HG03097 (cell line): ENCODE measurements around the gene ARMC9.

Experiments
- ATAC-seq: cut with Tn5 transposase; IDR thresholded peaks from one replicate; pipeline ENCODE4 v1.9.1; 2021; ENCODE audit not compliant: unreplicated experiment, low FRiP score

ARMC9 gene

DNA sequence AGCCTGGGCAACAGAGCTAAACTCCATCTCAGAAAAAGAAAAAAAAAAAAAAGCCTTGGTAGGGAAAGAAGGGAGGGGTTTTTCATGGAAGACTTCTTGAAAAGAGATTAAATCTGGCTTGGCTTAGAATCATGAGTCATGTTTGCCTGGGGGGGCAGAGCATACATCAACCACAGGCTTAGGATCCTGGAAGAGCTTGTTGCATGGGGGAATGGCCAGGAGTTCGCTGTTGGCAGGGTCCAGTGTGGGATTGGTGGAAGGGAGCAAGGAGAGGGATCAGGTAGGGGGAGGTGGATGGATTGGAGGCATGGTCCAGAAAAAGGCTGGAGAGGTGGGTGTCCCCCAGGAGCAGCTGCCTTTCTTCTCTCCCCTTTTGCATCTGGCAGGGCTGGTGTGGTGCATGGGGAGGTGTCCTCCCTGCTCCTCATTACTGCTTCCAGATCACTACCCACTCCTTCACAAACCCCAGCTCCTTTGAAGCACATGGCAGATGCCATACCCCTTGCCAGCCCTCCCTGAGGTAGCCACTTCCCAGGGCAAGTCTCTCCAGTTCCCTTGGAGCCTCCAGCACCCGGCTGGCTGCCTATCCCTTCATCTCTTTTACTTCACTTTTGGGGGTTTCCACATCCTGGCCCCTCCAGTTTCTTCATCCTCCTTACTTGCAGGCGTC lies 2.5 kb downstream of the ARMC9 start:
- no peak for ATAC-seq

DNA sequence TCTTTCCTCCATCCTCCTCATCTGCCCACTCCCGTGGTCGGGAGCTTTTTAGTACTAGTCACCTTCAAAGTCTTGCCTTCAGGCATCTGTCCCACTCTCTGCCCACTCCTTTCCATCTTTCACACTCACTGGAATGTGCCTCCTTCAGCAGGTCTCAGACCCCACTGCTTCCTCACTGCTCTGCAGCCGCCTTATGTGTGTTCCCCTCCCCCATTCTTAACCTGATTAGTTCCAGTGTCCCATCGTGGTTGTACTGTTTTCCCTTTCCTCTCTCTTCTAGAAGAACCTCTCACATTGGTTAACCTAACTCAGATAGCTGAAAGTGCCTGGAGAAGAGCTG lies 3.0 kb downstream of the ARMC9 start:
- no peak for ATAC-seq

DNA sequence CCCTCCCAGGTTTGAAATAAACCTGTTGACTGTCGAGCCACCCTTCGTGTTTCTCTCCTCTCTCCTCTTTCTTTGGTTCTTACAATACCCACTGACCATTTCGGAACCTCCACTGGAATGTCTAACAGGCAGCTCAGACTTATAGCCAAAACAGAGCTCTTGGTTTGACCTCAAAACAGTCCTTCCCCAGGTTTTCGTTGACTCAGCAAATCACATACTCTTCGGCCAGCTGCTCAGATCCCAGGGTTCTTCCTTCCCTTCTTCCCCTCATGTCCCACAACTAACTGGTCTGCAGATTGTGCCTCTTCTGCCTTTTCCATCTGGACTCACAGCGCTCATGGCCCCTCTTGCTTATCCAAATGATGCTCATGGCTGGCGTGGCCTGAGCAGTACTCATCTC lies 4.7 kb downstream of the ARMC9 start:
- no peak for ATAC-seq

DNA sequence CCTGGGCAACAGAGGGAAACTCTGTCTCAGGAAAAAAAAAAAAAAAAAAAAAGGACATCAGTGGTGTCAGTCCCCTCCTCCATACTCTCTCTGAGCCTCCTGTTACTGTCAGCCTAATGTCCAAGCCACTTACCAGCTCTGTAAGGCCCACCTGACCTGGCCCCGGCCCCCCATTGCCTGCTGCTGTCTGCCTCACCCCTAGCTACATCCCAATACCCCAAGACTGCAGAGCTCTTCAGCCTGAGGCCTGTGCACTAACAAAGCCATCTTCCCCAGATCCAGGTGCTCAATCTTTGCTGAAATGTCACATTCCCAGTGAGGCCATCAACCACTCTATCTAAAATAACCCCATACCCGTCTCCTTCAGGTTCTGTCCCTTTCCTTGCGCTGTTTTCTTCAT lies 5.7 kb downstream of the ARMC9 start:
- no peak for ATAC-seq

DNA sequence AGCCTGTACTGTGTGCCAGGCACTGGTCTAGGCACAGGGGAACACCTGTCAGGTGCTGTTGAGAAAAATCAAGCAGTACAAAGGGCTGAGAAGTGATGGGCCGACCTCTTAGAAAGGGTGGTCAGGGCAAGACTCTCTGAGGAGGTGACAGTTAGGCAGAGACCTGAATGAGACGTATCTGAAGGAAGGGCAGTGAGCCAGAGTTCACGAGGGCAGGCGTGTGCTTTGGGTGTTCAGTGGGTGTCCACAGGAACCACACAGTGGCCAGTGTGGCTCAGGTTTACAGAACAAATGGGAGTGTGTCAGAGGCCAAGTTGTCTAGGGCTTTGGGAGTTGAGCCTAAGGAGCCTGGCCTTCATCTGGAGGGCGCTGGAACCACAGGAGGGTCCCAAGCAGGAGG lies 6.2 kb downstream of the ARMC9 start:
- ATAC-seq: no peak

DNA sequence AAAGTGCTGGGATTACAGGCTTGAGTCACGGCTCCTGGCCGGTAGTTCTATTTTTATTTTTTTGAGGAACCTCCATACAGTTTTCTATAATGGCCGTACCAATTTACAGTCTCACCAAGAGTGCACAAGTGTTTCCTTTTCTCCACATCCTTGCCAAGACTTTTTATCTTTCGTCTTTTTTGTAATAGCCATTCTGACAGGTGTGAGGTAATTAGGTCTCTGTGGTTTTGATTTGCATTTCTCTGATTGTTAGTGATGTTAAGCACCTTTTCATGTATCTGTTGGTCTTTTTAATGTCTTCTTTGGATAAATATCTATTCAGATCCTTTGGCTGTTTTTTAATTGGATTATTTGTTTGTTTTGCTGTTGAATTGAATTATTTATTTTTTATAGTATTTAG lies 9.3 kb downstream of the ARMC9 start:
- ATAC-seq: no peak

DNA sequence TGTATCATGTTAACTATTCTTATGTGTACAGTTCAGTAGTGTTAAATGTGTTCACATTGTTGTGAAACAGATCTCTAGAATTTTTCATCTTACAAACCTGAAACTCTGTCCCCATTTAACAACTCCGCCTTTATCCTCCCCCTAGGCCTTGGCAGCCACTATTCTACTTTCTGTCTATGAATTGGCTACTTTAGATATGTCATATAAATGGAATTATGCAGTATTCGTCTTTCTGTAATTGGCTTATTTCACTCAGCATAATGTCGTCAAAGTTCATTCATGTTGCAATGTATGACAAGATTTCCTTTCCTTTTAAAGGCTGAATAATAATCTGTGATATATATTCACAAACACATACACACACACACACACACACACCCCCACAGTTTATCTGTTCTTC lies 12.4 kb downstream of the ARMC9 start:
- ATAC-seq: no peak

DNA sequence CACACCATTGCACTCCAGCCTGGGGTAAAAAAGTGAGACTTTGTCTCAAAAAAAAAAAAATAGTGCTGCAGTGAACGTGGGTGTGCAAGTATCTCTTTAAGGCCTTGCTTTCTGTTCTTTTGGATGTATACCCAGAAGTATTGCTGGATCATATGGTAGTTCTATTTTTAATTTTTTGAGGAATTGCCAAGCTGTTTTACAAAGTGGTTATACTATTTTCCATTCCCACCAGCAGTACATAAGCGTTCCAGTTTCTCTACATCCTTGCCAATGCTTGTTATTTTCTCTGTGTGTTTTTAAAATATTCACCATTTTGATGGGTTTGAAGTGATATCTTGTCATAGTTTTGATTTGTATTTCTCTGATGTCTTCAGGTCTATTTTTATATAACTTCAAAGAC lies 13.1 kb downstream of the ARMC9 start:
- ATAC-seq: no peak

DNA sequence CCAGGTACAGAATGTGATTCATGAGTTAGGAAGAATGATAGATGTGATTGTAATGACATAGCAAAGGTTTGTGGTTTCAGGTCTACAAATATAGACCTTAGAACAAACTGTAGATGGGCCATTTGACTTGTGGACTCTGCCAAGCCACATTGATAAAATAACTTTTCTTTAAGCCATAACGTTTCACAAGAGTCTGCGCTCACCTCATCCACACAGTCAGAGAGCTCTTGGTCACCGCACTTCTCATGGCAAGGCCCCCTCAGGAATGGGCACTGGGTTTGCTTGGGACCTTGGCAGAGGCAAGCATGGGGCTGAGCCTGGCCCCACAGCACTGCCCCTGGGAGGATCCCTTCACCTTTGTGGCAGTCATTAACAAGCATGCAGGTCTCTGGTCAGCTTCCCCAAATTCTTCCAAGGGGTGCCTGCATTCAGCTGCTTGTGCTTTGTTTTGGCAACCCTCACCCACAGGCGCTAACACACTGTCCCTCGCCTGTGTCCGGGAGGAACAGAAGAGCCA lies 14.0 kb downstream of the ARMC9 start:
- no peak for ATAC-seq

DNA sequence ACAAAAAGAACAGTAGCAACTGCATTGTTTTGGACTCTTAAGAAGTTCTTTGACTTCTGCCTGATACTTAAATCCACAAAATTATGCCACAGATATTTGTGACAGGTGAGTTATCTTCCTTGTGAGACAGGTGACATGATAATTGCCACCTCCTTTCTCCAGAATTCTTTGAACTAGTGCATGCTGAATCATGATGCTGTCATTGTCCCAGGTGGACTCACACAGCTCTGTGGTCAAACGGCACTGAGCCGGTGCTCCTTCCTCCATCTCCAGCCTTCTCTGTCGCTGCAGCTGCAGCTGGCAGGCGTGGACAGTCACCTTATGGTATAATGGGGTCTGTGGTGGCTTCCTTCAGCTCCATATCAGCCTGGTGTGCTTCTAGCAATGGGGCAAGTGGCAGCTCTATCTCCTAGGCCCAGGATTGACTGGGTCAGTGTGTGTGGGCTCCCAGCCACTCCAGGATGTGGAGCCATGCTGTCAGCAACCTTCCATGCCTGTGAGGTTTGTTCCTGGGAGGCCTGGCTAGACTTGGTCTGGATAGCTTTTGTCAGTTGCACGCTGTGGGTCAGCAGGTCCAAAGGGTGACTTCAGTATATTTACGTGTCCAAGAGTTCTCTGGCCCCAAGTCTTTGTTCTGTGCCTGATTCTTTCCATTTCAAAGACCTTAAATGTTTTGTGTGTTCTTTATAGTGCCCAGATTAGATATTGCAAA lies 15.7 kb downstream of the ARMC9 start:
- no peak for ATAC-seq

DNA sequence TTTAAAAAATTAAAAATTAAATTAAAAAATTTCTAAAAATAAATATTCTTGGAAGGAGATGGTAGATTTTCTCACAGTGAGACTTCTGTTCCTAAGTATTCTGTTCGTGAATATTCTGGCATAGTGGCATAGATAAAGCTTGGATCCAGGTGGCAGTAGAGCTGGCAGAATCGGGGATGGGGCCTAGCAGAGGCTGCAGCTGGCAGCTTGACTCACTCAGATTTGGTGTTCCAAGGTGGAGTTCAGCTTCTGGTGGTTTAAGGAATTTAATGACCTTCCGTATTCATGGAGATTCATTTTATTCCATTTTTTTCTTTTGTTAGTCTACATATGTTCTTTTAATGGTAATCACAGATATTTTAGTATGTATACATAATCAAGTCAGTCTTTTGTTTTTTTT lies 19.9 kb downstream of the ARMC9 start:
- ATAC-seq: no peak

DNA sequence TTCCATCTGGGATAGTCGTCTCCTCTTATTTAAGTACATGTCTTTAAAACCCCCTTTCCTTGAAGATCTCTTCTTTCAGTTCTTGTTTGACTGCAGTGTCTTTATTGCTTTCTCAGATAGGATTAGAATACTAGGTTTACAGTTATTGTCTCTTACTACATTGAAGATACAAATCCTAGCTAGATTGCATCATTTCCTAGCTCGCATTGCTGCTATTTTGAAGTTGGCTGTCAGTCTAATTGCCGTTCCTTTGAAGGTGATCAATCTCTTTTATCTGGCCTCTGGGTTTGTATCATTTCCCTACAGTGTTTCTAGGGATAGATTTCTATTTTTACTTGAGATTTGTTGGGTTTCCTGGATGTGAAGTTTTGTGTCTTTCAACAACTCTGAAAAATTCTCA lies 20.9 kb downstream of the ARMC9 start:
- ATAC-seq: no peak

DNA sequence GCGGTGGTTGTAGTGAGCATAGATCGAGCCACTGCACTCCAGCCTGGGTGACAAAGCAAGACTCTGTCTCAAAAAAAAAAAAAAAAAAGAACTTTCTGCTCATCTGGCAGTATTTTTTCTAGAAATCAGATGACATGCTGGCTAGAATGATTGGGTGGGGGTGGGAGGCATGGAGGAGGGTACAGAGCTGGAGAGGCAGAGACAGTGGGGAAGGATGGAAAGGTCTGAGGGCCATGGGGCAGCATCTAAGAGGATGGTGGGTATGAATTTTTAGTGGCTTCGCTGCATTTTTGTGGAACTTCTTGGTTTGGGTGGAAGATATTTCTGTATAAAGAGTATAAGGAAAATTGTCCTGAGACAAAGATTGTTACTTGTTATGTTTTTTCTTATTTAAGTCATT lies 23.3 kb downstream of the ARMC9 start:
- no peak for ATAC-seq

DNA sequence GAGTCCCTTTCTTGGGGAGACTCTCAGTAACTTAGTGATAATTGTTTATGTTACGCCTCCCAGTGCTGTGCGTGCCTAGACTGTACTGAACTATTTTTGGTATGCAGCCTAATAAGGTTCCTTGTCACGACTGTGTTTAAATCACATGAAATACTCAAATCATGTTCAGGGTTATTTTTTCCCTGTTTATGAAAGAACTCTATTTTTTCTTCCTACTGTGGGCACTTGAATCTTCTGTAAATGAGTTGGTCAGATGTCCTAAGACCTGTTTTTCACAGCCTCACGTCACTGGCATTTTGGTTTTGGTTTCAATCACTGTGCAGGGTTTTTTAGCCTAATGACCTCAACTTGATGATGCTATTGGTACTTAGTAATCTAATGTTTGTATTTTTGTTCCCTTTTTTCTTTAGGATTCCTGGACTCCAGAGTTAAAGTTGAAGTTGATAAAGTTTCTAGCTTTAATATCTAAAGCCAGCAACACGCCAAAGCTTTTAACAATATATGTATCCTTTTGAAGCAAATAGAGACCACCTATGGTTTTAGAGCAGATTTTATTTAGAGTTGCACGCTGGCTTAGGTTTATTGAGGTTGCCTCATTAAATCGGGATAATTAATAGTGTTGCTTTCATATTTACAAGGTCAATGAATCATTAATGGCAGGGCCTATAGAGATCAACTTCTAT lies 24.0 kb downstream of the ARMC9 start:
- ATAC-seq: peak; percentile 49

DNA sequence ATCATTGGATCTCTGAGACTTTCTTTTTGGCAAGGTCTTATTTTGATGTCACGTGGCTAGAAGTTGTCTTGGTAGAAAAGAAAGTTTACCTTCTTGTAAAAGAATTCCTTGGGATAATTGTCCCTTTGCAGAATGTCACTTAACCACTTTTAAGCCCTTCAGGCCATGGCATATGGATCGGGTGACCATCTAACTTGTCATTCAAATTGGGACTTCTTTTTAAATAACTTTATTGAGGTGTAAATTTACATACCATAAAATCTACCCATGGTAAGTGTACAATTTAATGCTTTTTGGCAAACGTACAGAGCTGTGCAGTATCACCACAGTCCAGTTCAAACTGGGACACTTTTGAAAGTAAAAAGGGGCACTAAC lies 24.6 kb downstream of the ARMC9 start:
- no peak for ATAC-seq

DNA sequence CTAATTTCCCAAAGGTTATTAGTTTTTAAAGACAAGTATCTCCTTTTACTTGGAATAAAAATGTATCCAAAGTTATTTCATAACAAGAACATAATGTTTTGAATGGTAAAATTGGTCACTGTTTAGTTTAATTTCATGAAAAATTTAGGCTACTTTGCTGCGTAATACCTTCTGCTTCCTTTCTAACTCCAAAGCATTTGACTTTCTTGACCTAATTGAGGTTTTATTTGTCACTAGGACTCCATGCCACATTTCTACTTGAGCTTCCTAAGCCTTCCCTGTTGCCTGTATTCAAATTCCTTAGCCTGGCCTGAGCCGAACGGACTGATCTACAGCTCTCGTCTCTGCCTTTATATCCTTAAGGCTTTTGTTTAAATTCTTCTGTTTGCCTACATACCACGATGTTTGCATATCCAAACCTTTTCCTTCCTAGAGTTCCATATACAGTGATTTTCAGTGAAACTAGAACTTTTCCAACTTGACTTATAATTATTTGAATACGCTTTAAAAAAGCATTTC lies 25.1 kb downstream of the ARMC9 start:
- no peak for ATAC-seq

DNA sequence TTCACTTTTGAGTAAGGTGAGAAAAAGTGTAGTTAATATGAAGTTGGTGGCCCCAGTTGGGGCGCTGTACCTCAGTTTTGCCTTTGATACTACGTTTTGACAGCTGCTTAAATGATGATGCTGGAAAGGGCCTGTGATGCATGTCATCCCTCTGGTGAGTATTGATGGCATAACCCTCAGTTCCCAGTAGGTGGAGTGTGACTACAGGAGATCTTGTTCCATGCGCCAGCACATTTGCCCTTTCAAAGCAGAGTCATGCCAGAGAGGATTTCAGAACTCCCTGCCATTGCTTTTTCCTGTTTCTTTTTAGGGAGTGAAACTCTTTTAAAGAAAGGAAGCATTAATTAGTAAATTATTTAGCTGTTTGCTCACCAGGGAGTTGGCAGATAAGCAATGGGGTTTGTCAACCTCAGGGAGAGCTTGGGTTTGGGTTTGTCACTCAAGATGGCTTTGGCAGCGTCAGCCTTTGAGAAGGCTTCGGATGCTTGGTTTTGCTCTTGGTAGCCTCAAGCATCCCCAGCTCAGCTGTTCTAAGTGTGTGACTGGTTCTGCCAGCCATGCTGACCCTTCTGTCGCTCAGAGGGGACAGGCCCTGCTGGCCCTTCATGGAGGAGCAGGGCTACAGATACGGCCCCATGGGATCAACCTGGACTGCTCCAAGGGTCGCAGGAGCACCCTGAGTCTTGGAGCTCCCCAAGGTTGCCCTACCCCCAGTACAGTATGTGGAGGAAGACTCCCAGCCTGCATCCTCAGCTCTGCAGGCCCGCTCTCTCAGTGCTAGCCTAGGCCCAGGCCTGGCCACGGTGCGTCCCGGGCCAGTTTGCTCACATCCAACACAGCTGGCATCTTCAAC lies 29.1 kb downstream of the ARMC9 start:
- ATAC-seq: peak; percentile 65

DNA sequence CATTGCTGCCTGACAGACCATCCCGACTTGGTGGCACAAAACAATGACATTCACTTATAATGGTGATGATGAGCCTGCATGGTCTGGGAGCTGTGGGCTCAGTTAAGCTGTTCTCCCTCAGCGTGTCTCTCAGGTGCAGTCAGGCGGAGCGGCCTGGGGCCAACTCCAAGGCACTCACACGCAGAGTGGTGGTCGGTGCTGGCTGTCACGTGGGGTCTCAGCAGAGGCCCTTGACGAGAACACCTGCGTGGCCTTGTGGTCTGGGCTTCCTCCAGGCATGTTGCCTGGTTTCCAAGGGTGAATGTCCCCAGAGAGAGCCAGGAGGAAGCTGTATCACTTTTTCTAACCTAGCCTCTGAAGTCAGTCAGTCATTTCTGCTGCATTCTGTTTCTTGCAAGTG lies 29.8 kb downstream of the ARMC9 start:
- peak; percentile 65 for ATAC-seq

DNA sequence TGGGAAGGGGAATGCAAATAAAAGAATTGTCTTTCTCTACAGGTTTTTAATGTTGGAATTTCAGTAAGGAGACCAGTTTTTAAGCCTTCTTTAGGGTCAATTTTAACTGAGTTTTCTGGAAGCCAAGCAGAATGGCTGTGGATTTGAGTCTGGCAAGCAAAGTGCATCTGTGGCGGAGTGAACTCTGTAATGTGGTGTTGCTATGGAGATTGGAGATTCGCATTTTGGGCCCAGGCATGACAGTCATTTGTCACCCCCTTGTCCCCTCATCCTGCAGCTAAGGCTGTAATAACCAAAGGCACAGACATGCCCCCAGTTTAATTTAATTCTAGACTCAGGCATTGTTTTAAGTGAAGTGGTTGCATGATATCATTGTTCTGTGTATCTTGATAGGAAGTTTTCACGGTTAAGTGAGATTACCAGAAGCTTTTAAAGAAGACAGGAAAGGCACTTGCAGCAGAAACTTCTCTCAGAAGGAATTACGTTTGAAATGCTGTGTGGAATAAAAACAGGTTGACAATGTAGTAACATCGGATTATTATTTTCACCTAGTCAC lies 30.6 kb downstream of the ARMC9 start:
- no peak for ATAC-seq

DNA sequence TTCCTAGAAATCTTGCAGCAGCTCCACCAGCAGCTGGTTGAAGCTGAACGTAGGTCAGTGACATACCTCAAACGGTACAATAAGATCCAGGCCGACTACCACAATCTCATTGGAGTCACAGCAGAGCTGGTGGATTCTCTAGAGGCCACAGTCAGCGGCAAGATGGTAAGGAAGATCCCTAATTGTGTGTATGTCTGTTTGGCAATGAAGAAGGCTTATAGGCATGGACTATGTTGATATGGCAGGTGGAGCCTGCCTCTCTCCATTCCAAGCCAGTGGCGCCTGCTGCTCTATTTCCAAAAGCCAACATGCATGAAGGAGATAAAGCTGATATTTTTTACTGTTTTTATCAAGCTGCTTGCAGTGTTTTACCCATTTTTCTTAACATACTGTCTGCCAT lies 36.8 kb downstream of the ARMC9 start:
- ATAC-seq: no peak

DNA sequence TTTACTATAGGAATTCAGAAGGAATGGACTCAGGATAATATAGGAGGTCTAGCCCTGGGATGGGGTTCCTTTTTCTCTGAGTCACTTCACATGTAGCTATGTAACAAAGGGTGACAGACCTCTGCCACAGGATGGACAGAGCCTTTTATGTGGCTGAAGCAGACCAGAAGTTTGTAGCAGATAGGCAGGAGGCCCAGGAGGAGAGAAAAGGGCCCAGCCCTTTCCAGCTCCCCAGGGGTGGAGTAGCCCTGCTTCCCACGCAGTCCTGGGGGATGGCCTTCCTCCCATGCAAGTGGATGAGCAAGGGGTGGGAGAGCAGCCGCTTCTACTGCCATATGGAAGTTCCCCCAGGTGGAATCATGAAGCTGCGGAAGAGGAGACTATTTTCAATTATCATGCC lies 40.3 kb downstream of the ARMC9 start:
- no peak for ATAC-seq
